Measurements from ENCODE around the gene P3H2. TPM values are rescaled to one million over a fixed set of nuclear protein-coding genes. Genes with fewer than 3 reads are reported as not detected.

P3H2 gene
- total RNA-seq, 2 experiments from 2014 or later: not detected

DNA sequence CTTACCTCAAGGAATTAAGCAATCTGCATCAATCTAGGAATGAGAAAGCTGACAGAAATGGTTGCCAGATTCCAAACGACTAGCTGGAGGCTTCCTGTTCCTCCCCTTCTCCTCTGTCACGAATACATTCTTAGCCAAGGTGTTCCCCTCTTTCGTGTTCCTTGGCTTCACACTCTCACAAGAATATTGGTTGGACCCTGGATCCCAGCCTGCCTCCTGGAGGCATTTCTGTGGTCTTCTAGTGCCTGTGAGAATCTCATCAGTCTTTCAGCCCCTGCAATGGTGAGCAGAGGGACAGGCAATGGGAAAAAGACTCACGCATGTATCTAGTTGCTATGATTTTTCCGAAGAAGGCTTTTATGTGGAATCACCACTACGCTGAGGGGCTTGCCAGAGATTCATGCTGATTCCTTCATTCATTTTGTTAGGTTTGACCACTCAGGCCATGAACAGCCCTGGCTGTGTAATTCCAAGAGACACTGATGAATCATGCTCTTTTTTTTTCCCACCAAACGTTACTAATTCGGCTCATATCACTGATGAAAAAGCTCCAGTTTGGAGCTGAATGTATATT is 1.6 kb upstream of the P3H2 start:
- intact Hi-C loops (cut with micrococcal nuclease): no loop called here
- Mint-ChIP-seq H3K4me3 (no peak overlapping the region), H3K27me3 (ENCODE audit: low read depth) (peaks cover 43% of the 10 kb centered on the region), H3K4me1 (ENCODE audit: low read depth) (peaks cover 6% of the 10 kb centered on the region), H3K36me3 (ENCODE audit: low read depth) (no peaks in the 10 kb centered on the region), H3K9me3 (no peaks in the 10 kb centered on the region), H3K27ac (no peak overlapping the region)
- CTCF ChIA-PET: interaction anchor here (0.9 kb wide), 1 partner anchor 31 kb away, joined by 3 read pairs; no protein-coding TSS in a partner anchor
- no peak for DNase-seq

GRCh38 chr3:190121383-190121782 is 686 bp upstream of the P3H2 start:
- intact Hi-C loops (cut with micrococcal nuclease): no loop called here
- CTCF ChIA-PET: interaction anchor here (1.0 kb wide), 1 partner anchor 160 kb away, joined by 5 read pairs; no protein-coding TSS in a partner anchor
- DNase-seq: no peak
- H3K4me1 Mint-ChIP-seq (ENCODE audit: low read depth): peaks cover 6% of the 10 kb centered on the region
- no peak overlapping the region for H3K27ac Mint-ChIP-seq
- H3K4me3 Mint-ChIP-seq: no peak overlapping the region
- no peaks in the 10 kb centered on the region for H3K9me3 Mint-ChIP-seq
- peaks cover 47% of the 10 kb centered on the region for H3K27me3 Mint-ChIP-seq (ENCODE audit: low read depth)
- H3K36me3 Mint-ChIP-seq (ENCODE audit: low read depth): no peaks in the 10 kb centered on the region

GRCh38 chr3:190121061-190121377 is 322 bp upstream of the P3H2 start:
- Mint-ChIP-seq H3K27me3 (ENCODE audit: low read depth) (peaks cover 50% of the 10 kb centered on the region), H3K36me3 (ENCODE audit: low read depth) (no peaks in the 10 kb centered on the region), H3K4me1 (ENCODE audit: low read depth) (peaks cover 6% of the 10 kb centered on the region), H3K4me3 (peak overlapping the region; percentile 56), H3K9me3 (no peaks in the 10 kb centered on the region), H3K27ac (no peak overlapping the region)
- CTCF ChIA-PET: interaction anchor here (1.0 to 1.2 kb wide), 2 partner anchors 154 to 160 kb away, joined by 4 to 5 read pairs; no protein-coding TSS in a partner anchor
- intact Hi-C loops (cut with micrococcal nuclease): no loop called here
- DNase-seq: no peak

DNA sequence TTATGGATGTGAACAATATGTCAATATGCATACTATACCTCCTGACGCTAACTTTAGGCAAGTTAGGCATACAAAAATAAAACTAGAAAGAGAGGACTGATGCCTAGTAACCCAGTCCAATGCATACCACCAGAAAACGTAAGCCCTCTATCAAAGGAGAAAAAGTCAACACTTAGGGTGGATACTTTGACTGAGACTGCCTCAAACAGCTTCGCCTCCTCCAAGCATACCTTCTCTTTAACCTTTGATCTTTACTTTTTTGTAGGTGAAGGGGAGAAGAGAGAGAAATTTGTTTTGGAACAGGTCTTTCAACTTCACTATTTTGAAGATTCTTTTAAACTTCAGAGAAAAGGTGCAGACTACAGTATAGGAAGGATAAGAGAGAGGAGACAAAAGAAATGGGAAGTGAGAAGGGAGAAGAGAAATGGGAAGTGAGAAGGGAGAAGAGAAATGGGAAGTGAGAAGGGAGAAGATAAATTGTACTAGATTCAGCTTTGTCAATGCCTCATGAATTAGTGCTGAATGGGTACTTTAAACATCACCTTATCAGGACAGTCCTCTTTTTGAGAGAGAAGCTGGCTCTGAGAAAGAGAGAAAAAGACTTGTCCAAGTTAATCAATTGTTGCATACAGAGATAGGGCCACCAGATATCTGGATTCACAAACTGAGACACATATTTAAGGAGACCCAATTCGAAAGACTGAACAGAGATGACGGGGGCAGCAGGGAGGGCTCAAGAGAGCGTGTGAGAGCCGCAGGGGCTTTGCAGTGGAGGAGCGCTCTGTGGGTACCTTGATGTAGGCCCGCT is 1.0 kb downstream of the P3H2 start:
- no peak for DNase-seq
- no peaks in the 10 kb centered on the region for H3K9me3 Mint-ChIP-seq
- peaks cover 54% of the 10 kb centered on the region for H3K27me3 Mint-ChIP-seq (ENCODE audit: low read depth)
- no peaks in the 10 kb centered on the region for H3K36me3 Mint-ChIP-seq (ENCODE audit: low read depth)
- no peak overlapping the region for H3K27ac Mint-ChIP-seq
- peaks cover 6% of the 10 kb centered on the region for H3K4me1 Mint-ChIP-seq (ENCODE audit: low read depth)
- peak overlapping the region; percentile 49 for H3K4me3 Mint-ChIP-seq
- CTCF ChIA-PET: interaction anchor here (1.2 kb wide), 1 partner anchor 153 kb away, joined by 4 read pairs; no protein-coding TSS in a partner anchor
- intact Hi-C loops (cut with micrococcal nuclease): no loop called here

GRCh38 chr3:190118438-190118837 is 2.3 kb downstream of the P3H2 start:
- H3K4me3 Mint-ChIP-seq: no peak overlapping the region
- DNase-seq: no peak
- intact Hi-C loops (cut with micrococcal nuclease): no loop called here
- H3K27ac Mint-ChIP-seq: no peak overlapping the region
- peaks cover 6% of the 10 kb centered on the region for H3K4me1 Mint-ChIP-seq (ENCODE audit: low read depth)
- H3K27me3 Mint-ChIP-seq (ENCODE audit: low read depth): peaks cover 46% of the 10 kb centered on the region
- CTCF ChIA-PET: no interaction called here
- H3K9me3 Mint-ChIP-seq: no peaks in the 10 kb centered on the region
- H3K36me3 Mint-ChIP-seq (ENCODE audit: low read depth): no peaks in the 10 kb centered on the region

GRCh38 chr3:190117981-190118380 is 2.7 kb downstream of the P3H2 start:
- Mint-ChIP-seq H3K36me3 (ENCODE audit: low read depth) (no peaks in the 10 kb centered on the region), H3K27ac (no peak overlapping the region), H3K9me3 (no peaks in the 10 kb centered on the region), H3K4me1 (ENCODE audit: low read depth) (peaks cover 6% of the 10 kb centered on the region), H3K27me3 (ENCODE audit: low read depth) (peaks cover 47% of the 10 kb centered on the region), H3K4me3 (no peak overlapping the region)
- CTCF ChIA-PET: no interaction called here
- intact Hi-C loops (cut with micrococcal nuclease): no loop called here
- no peak for DNase-seq

DNA sequence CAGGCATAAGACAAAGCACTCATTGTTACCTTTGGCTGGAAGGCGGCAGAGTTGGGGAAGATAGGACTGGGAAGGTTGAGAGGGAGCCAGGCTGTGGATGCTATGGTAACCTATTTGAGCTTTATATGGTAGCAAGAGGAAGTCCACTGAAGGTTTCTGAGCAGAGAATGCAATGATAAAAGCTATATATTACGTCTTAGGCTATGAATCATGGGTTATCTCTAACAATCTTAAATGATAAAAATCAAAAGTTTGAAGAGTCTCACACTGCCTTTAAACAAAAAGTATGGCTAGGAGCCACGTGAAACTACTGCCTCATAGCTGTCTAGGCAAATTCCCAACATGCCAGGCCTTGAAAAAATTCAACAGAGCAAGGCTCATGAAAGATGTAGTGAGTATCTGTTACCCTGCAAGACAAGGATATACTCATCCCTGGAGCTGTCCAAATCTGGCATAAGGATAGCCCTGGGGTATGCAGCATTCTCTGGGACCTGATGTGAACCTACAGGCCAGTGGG is 4.1 kb downstream of the P3H2 start:
- no peak overlapping the region for H3K27ac Mint-ChIP-seq
- H3K4me3 Mint-ChIP-seq: no peak overlapping the region
- intact Hi-C loops (cut with micrococcal nuclease): no loop called here
- H3K4me1 Mint-ChIP-seq (ENCODE audit: low read depth): peaks cover 6% of the 10 kb centered on the region
- DNase-seq: no peak
- H3K36me3 Mint-ChIP-seq (ENCODE audit: low read depth): no peaks in the 10 kb centered on the region
- peaks cover 47% of the 10 kb centered on the region for H3K27me3 Mint-ChIP-seq (ENCODE audit: low read depth)
- H3K9me3 Mint-ChIP-seq: no peaks in the 10 kb centered on the region
- CTCF ChIA-PET: no interaction called here

DNA sequence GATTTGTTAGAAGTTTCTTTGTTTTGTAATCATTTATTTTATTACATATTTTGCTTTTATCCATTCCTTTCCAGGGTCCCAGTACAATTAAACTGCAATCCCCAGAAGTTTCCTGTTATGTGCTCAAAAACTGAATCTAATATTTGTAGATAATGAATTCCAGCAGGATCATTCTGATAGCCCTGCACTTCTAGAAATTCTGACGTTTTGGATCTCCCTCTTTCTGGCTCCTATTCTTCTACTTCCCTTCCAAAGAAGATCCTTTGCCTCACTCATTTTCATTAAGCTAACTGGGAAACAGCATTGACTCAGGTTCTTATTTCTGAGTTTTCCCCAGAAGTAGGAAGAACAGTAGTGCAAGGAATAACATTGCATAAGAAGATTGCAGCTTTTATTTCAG is 9.9 kb downstream of the P3H2 start:
- H3K4me3 Mint-ChIP-seq: no peak overlapping the region
- CTCF ChIA-PET: no interaction called here
- H3K36me3 Mint-ChIP-seq (ENCODE audit: low read depth): no peaks in the 10 kb centered on the region
- intact Hi-C loops (cut with micrococcal nuclease): no loop called here
- H3K4me1 Mint-ChIP-seq (ENCODE audit: low read depth): no peaks in the 10 kb centered on the region
- H3K27me3 Mint-ChIP-seq (ENCODE audit: low read depth): peaks cover 43% of the 10 kb centered on the region
- H3K9me3 Mint-ChIP-seq: no peaks in the 10 kb centered on the region
- DNase-seq: no peak
- H3K27ac Mint-ChIP-seq: no peak overlapping the region

DNA sequence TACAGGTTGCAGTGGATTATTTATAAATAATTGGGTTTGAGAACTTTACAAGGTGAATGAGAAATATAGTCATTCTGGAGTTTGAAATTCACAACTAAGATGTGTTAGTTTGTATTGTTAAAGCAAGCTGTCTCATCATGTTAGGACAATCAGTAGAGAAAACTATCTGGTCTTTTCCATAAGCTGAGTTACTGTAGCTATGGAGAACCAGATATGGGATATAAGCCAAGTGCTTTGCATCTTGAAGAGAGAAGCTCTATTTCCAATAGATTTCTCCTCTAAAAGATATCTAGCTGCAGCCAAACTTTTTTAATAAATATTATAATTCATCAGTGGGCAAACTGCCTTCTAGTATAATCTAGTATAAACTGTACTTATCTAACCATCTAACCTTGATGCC is 11.3 kb downstream of the P3H2 start:
- intact Hi-C loops (cut with micrococcal nuclease): no loop called here
- DNase-seq: no peak
- Mint-ChIP-seq H3K36me3 (ENCODE audit: low read depth) (no peaks in the 10 kb centered on the region), H3K4me3 (no peak overlapping the region), H3K27me3 (ENCODE audit: low read depth) (peaks cover 44% of the 10 kb centered on the region), H3K4me1 (ENCODE audit: low read depth) (no peaks in the 10 kb centered on the region), H3K27ac (no peak overlapping the region), H3K9me3 (no peaks in the 10 kb centered on the region)
- CTCF ChIA-PET: no interaction called here

DNA sequence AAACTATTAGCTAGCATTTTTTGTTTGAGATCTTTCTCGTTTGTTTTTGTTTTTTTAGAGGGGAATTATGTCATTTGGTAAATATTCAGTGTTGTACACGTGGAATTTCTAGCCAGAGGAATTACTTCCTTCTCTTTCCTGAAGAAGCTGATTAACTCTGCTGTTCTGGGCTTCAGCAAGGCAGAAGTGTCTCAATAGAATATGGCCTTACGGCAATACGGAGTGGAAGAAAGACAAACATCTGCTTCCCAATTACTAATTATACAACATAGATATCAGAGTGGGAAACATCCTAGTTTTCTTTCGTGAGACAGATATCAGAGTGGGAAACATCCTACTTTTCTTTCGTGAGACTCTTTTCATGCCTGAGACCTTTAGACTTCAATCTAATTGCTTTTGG is 11.9 kb downstream of the P3H2 start:
- DNase-seq: no peak
- H3K27me3 Mint-ChIP-seq (ENCODE audit: low read depth): peaks cover 47% of the 10 kb centered on the region
- no peaks in the 10 kb centered on the region for H3K9me3 Mint-ChIP-seq
- H3K4me1 Mint-ChIP-seq (ENCODE audit: low read depth): no peaks in the 10 kb centered on the region
- H3K4me3 Mint-ChIP-seq: no peak overlapping the region
- no peak overlapping the region for H3K27ac Mint-ChIP-seq
- CTCF ChIA-PET: no interaction called here
- intact Hi-C loops (cut with micrococcal nuclease): no loop called here
- H3K36me3 Mint-ChIP-seq (ENCODE audit: low read depth): no peaks in the 10 kb centered on the region

GRCh38 chr3:190105876-190106275 is 14.8 kb downstream of the P3H2 start:
- Mint-ChIP-seq H3K27ac (no peak overlapping the region), H3K4me1 (ENCODE audit: low read depth) (peaks cover 5% of the 10 kb centered on the region), H3K4me3 (no peak overlapping the region), H3K36me3 (ENCODE audit: low read depth) (no peaks in the 10 kb centered on the region), H3K9me3 (no peaks in the 10 kb centered on the region), H3K27me3 (ENCODE audit: low read depth) (peaks cover 39% of the 10 kb centered on the region)
- DNase-seq: no peak
- CTCF ChIA-PET: no interaction called here
- intact Hi-C loops (cut with micrococcal nuclease): no loop called here

DNA sequence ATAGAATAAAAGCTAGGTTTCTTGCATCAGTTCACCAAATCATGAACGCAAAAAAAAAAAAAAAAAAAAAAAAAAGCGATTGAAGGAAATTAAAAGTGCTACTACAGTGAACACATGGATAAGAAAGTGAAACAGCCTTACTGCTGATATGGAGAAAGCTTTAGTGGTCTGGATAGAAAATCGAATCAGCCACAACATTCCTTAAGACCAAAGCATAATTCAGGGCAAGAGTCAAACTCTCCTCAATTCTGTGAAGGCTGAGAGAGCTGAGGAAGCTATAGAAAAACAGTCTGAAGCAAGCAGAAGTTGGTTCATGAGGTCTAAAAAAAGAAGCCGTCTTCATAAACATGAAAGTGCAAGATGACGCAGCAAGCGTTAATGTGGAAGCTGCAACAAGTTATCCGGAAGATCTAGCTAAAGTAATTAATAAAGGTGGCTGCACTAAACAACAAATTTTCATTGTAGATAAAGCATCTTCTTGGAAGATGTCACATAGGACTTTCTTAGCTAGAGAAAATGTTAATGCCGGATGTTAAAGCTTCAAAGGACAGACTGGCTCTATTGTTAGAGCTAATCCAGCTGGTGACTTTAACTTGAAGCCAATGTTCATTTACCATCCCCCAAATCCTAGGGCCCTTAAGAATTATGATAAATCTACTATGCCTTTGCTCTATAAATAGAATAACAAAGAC is 19.2 kb downstream of the P3H2 start:
- Mint-ChIP-seq H3K4me1 (ENCODE audit: low read depth) (peaks cover 8% of the 10 kb centered on the region), H3K27me3 (ENCODE audit: low read depth) (peaks cover 19% of the 10 kb centered on the region), H3K36me3 (ENCODE audit: low read depth) (no peaks in the 10 kb centered on the region), H3K9me3 (no peaks in the 10 kb centered on the region), H3K27ac (no peak overlapping the region), H3K4me3 (peak overlapping the region; percentile 34)
- CTCF ChIA-PET: interaction anchor here (0.9 kb wide), 1 partner anchor 140 kb away, joined by 3 read pairs; no protein-coding TSS in a partner anchor
- no peak for DNase-seq
- intact Hi-C loops (cut with micrococcal nuclease): no loop called here

Data from activated naive CD4-positive, alpha-beta T cell treated with anti-CD3 and anti-CD28 coated beads for 36 hours (primary cell).